HCT116 (cell line): Measurements from ENCODE around the gene MAML3. TPM values are rescaled to one million over a fixed set of nuclear protein-coding genes. Genes with fewer than 3 reads are reported as not detected.

ENCODE experiments used
- ATAC-seq: fragments of 200-7000 bp; cut with Tn5 transposase; 2 replicates; pipeline ENCODE4 v1.9.1; 2020; ENCODE audit warnings: mild to moderate bottlenecking, moderate library complexity
- BruUV-seq: library from RNA; stranded (reverse); fragments of 400-500 nt; replicated peaks from 2 replicates; lab custom pipeline; 2021; lab: Mats Ljungman, UMichigan
- CTCF ChIA-PET: fragments of 300-600 bp; sonication (Branson Sonifier 250); formaldehyde crosslinking; loops from one replicate; lab custom pipeline; 2021; ENCODE audit warnings: antibody characterized with exemption; lab: Charles Lee
- POLR2A ChIA-PET: fragments of 300-600, 350-600 bp; sonication (Branson Sonifier 250); formaldehyde crosslinking; loops from one replicate; lab custom pipeline; 2021; ENCODE audit warnings: antibody characterized with exemption; lab: Charles Lee
- RAD21 ChIA-PET, 2 experiments: fragments of 300-600 bp; sonication (Branson Sonifier 250); formaldehyde crosslinking; loops; one replicate each; lab custom pipeline; 2023; ENCODE audit warnings: low total read pairs in 2 of 2; ENCODE audit not compliant: uncharacterized antibody in 2 of 2, unreplicated experiment in 2 of 2, low non-redundant PET in 1 of 2; lab: Charles Lee
- DNase-seq: peaks from one replicate; pipeline ENCODE4 v3.0.0-alpha.2; 2010; ENCODE audit warnings: low read depth, low spot score
- H2AFZ ChIP-seq: fragments of 200-600 bp; shearing (Covaris generic), sonication (generic); 2 replicates; pipeline ENCODE4 v1.6.1; 2017; ENCODE audit warnings: low read depth, mixed run types, mixed read lengths, antibody characterized with exemption, low read length; ENCODE audit not compliant: poor library complexity, severe bottlenecking
- H3K27ac ChIP-seq: 2 replicates; pipeline ENCODE4 v1.5.1; 2012; ENCODE audit warnings: low read depth, low read length
- H3K27me3 ChIP-seq: fragments of 200-600 bp; sonication (generic); 2 replicates; pipeline ENCODE4 v1.6.1; 2016; ENCODE audit warnings: mixed run types, low read length, mixed read lengths; ENCODE audit not compliant: insufficient read depth
- H3K36me3 ChIP-seq, 2 experiments: fragments of 200-500 bp in 1 of 2; fragments of 200-600 bp in 1 of 2; sonication (Bioruptor generic) in 1 of 2; sonication (generic) in 1 of 2; 2 replicates each; pipeline versions ENCODE4 v1.5.1 to v1.6.1; 2014 to 2016; ENCODE audit warnings: low read length in 2 of 2, inconsistent platforms in 1 of 2, mixed read lengths in 1 of 2, mixed run types in 1 of 2; ENCODE audit not compliant: insufficient read depth in 2 of 2, control insufficient read depth in 1 of 2
- H3K4me1 ChIP-seq, 2 experiments: fragments of 200-600 bp in 1 of 2; sonication (generic) in 1 of 2; 2 replicates each; pipeline versions ENCODE4 v1.5.1 to v1.6.1; 2012 to 2017; ENCODE audit warnings: low read length in 2 of 2, inconsistent platforms in 1 of 2, mild to moderate bottlenecking in 1 of 2, mixed read lengths in 1 of 2, mixed run types in 1 of 2, moderate library complexity in 1 of 2; ENCODE audit not compliant: insufficient read depth in 2 of 2, control insufficient read depth in 1 of 2
- H3K4me2 ChIP-seq: fragments of 200-600 bp; sonication (generic); 2 replicates; pipeline ENCODE4 v1.6.1; 2017; ENCODE audit warnings: mixed run types, low read length, mixed read lengths
- H3K4me3 ChIP-seq, 2 experiments: fragments of 200-600 bp in 1 of 2; sonication (generic) in 1 of 2; replicated peaks in 1 of 2; 2 replicates each; pipeline ENCODE4 v1.5.1; 2011 to 2016; ENCODE audit warnings: low read length in 2 of 2, control low read depth in 1 of 2, low read depth in 1 of 2, mild to moderate bottlenecking in 1 of 2, mixed read lengths in 1 of 2, mixed run types in 1 of 2
- H3K79me2 ChIP-seq: fragments of 200-600 bp; sonication (generic); 2 replicates; pipeline ENCODE4 v1.6.1; 2017; ENCODE audit warnings: mild to moderate bottlenecking, mixed run types, low read length, moderate library complexity, mixed read lengths; ENCODE audit not compliant: insufficient read depth
- H3K9ac ChIP-seq: fragments of 200-600 bp; sonication (generic); 2 replicates; pipeline ENCODE4 v1.6.1; 2016; ENCODE audit warnings: low read length, mixed read lengths
- H3K9me2 ChIP-seq: fragments of 200-600 bp; sonication (generic), shearing (Covaris generic); 2 replicates; pipeline ENCODE4 v1.6.1; 2017; ENCODE audit warnings: mixed run types, mild to moderate bottlenecking, moderate library complexity; ENCODE audit not compliant: insufficient read depth
- H3K9me3 ChIP-seq, 2 experiments: fragments of 200-500 bp in 1 of 2; fragments of 200-600 bp in 1 of 2; sonication (Bioruptor generic) in 1 of 2; sonication (generic) in 1 of 2; 2 replicates each; pipeline ENCODE4 v1.6.1; 2014 to 2017; ENCODE audit warnings: low read length in 2 of 2, mixed read lengths in 2 of 2, inconsistent platforms in 1 of 2, low read depth in 1 of 2, mild to moderate bottlenecking in 1 of 2, mixed run types in 1 of 2, moderate library complexity in 1 of 2; ENCODE audit not compliant: control insufficient read depth in 1 of 2, insufficient read depth in 1 of 2
- H4K20me1 ChIP-seq: fragments of 200-600 bp; sonication (generic), shearing (Covaris generic); 2 replicates; pipeline ENCODE4 v1.6.1; 2017; ENCODE audit warnings: mixed run types, mild to moderate bottlenecking, moderate library complexity; ENCODE audit not compliant: insufficient read depth
- CBX3 ChIP-seq: IDR thresholded peaks from 2 replicates; pipeline ENCODE4 v1.6.1; 2012; ENCODE audit warnings: low read depth
- ELF1 ChIP-seq: IDR thresholded peaks from 2 replicates; pipeline ENCODE4 v1.6.1; 2012; ENCODE audit warnings: low read depth, borderline replicate concordance
- MAX ChIP-seq: IDR thresholded peaks from 2 replicates; pipeline ENCODE4 v1.6.1; 2012
- REST ChIP-seq: IDR thresholded peaks from 2 replicates; pipeline ENCODE4 v1.6.1; 2012; ENCODE audit warnings: low read depth
- SIN3A ChIP-seq: IDR thresholded peaks from 2 replicates; pipeline ENCODE4 v1.6.1; 2012; ENCODE audit warnings: low read depth
- TCF7L2 ChIP-seq: IDR thresholded peaks from 2 replicates; pipeline ENCODE4 v1.7.0; 2011; ENCODE audit warnings: borderline replicate concordance, inconsistent platforms; ENCODE audit not compliant: insufficient read depth, insufficient read length; ENCODE audit errors: extremely low read depth
- ZBTB33 ChIP-seq: IDR thresholded peaks from 2 replicates; pipeline ENCODE4 v1.6.1; 2011; ENCODE audit warnings: mild to moderate bottlenecking, low read length, moderate library complexity; ENCODE audit not compliant: insufficient replicate concordance; ENCODE audit errors: extremely low read depth
- ZFX ChIP-seq: fragments of 450-650 bp; IDR thresholded peaks from 2 replicates; pipeline ENCODE4 v1.6.1; 2017
- intact Hi-C: fragments of 100-400 bp; cut with micrococcal nuclease; formaldehyde crosslinking; loops from 2 replicates; pipeline ENCODE4 v1.10.0; 2022
- total RNA-seq: library from RNA; stranded (reverse); gene quantifications from one replicate; pipeline ENCODE4 v1.2.1, GENCODE V29; 2021; ENCODE audit not compliant: unreplicated experiment

The MAML3 gene
- total RNA-seq, 1 experiment from 2014 or later, result 3.1 TPM

GRCh38 chr4:139943277-139943676, 210.7 kb downstream of the MAML3 start:
- RAD21 ChIA-PET, result no interaction called here
- Histone ChIP-seq H4K20me1 (no peaks in the 10 kb centered on the region), H3K4me2 (no peak overlapping the region), H3K9me2 (no peaks in the 10 kb centered on the region), H3K4me1 (no peaks in the 10 kb centered on the region), H3K36me3 (no peaks in the 10 kb centered on the region), H3K9me3 (no peaks in the 10 kb centered on the region)
- intact Hi-C loops, result no loop called here
- no peak for ATAC-seq
- TF ChIP-seq MAX, result no peak
- no peak for TF ChIP-seq ELF1
- no peak for TF ChIP-seq ZBTB33
- no peak for TF ChIP-seq CBX3
- no peak for TF ChIP-seq REST
- TF ChIP-seq ZFX, result no peak
- TF ChIP-seq SIN3A, result no peak
- no peak for TF ChIP-seq TCF7L2
- TF ChIP-seq, all 23 proteins: peak for 0
- no peak for DNase-seq
- no TSS peak for BruUV-seq
- Histone ChIP-seq H3K4me3 (no peak overlapping the region), H3K9ac (no peak overlapping the region), H3K27ac (no peak overlapping the region), H3K27me3 (no peaks in the 10 kb centered on the region), H2AFZ (no peak overlapping the region), H3K79me2 (no peaks in the 10 kb centered on the region)
- ChIA-PET CTCF (no interaction called here), POLR2A (no interaction called here)
